ENCODE data around the gene CRYBG3. TPM values are rescaled to one million over a fixed set of nuclear protein-coding genes. Genes with fewer than 3 reads are reported as not detected.

CRYBG3 gene
- total RNA-seq, 1 donor from 2014 or later, result 6.0 TPM

DNA sequence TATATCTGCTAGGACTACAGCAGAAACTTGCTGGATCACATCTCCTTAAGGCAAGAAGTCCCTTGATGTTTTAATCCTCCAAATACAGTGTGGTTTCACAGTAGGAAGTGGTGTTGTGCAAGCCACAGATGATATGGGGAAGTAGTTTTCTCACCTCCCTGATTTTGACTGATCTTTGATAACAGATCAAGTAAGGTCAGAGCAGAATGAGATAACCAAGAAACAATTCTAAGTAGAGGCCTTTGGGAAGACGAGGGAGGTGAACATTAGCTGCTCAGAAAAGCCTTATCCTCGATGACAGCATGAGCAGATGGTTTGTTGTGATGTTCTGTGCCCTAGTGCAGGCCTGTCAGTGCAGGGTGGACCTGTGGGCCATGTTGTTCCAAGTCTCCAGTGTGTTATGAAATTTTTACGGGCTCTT, 89.1 kb downstream of the CRYBG3 start:
- TF ChIP-seq, protein P1, sequence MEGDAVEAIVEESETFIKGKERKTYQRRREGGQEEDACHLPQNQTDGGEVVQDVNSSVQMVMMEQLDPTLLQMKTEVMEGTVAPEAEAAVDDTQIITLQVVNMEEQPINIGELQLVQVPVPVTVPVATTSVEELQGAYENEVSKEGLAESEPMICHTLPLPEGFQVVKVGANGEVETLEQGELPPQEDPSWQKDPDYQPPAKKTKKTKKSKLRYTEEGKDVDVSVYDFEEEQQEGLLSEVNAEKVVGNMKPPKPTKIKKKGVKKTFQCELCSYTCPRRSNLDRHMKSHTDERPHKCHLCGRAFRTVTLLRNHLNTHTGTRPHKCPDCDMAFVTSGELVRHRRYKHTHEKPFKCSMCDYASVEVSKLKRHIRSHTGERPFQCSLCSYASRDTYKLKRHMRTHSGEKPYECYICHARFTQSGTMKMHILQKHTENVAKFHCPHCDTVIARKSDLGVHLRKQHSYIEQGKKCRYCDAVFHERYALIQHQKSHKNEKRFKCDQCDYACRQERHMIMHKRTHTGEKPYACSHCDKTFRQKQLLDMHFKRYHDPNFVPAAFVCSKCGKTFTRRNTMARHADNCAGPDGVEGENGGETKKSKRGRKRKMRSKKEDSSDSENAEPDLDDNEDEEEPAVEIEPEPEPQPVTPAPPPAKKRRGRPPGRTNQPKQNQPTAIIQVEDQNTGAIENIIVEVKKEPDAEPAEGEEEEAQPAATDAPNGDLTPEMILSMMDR (IDR thresholded peaks at IDR 0.05; ENCODE audit: unreplicated experiment), result no peak
- DNase-seq (ENCODE audit: low spot score, unreplicated experiment), result no peak
- Mint-ChIP-seq H3K4me1 (ENCODE audit: low read depth) (no peaks in the 10 kb centered on the region), H3K36me3 (ENCODE audit: insufficient read depth) (peaks cover 4% of the 10 kb centered on the region), H3K27ac (no peak overlapping the region), H3K9me3 (ENCODE audit: low read depth) (peaks cover 3% of the 10 kb centered on the region), H3K4me3 (ENCODE audit: low read depth) (no peak overlapping the region), H3K27me3 (no peaks in the 10 kb centered on the region)

- H3K9me3 Mint-ChIP-seq (ENCODE audit: low read depth), result peaks cover 3% of the 10 kb centered on the region
- no peak overlapping the region for H3K4me3 Mint-ChIP-seq (ENCODE audit: low read depth)
- TF ChIP-seq, protein P1 (IDR thresholded peaks at IDR 0.05; ENCODE audit: unreplicated experiment), result no peak
- H3K36me3 Mint-ChIP-seq (ENCODE audit: insufficient read depth), result peaks cover 4% of the 10 kb centered on the region
- no peak for DNase-seq (ENCODE audit: low spot score, unreplicated experiment)
- H3K27ac Mint-ChIP-seq, result no peak overlapping the region
- no peaks in the 10 kb centered on the region for H3K4me1 Mint-ChIP-seq (ENCODE audit: low read depth)
- H3K27me3 Mint-ChIP-seq, result no peaks in the 10 kb centered on the region
Measured at GRCh38 chr3:97911459-97911858, 89.6 kb downstream of the CRYBG3 start.

DNA sequence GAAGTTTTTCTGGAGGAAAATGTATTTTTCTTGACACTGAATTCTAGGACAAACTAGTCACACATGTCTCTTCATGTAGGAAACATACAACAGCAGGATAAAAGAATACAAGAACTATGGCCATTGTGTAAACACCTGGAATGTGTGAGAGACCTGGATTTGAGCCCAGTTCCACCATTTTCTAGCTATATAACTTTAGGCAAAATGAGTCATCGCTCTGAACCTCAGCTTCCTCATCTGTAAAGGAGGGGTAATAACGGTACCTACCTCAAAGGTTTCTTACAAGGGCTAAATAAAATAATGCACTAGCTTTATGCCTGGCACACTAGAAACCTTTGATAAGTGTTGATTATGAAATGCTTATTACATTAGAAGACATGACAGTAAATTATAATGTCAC, 92.6 kb downstream of the CRYBG3 start:
- TF ChIP-seq, protein P1 (IDR thresholded peaks at IDR 0.05; ENCODE audit: unreplicated experiment), result no peak
- Mint-ChIP-seq H3K9me3 (ENCODE audit: low read depth) (no peaks in the 10 kb centered on the region), H3K36me3 (ENCODE audit: insufficient read depth) (peaks cover 2% of the 10 kb centered on the region), H3K4me3 (ENCODE audit: low read depth) (no peak overlapping the region), H3K27ac (no peak overlapping the region), H3K27me3 (no peaks in the 10 kb centered on the region), H3K4me1 (ENCODE audit: low read depth) (no peaks in the 10 kb centered on the region)
- no peak for DNase-seq (ENCODE audit: low spot score, unreplicated experiment)

GRCh38 chr3:97916576-97916975, 94.8 kb downstream of the CRYBG3 start:
- peaks cover 1% of the 10 kb centered on the region for H3K36me3 Mint-ChIP-seq (ENCODE audit: insufficient read depth)
- no peak overlapping the region for H3K4me3 Mint-ChIP-seq (ENCODE audit: low read depth)
- DNase-seq (ENCODE audit: low spot score, unreplicated experiment), result no peak
- no peaks in the 10 kb centered on the region for H3K4me1 Mint-ChIP-seq (ENCODE audit: low read depth)
- H3K27me3 Mint-ChIP-seq, result no peaks in the 10 kb centered on the region
- H3K9me3 Mint-ChIP-seq (ENCODE audit: low read depth), result no peaks in the 10 kb centered on the region
- TF ChIP-seq, protein P1 (IDR thresholded peaks at IDR 0.05; ENCODE audit: unreplicated experiment), result no peak
- no peak overlapping the region for H3K27ac Mint-ChIP-seq

GRCh38 chr3:97917813-97918536, 96.2 kb downstream of the CRYBG3 start:
- TF ChIP-seq, protein P1 (IDR thresholded peaks at IDR 0.05; ENCODE audit: unreplicated experiment), result no peak
- no peak for DNase-seq (ENCODE audit: low spot score, unreplicated experiment)
- H3K4me1 Mint-ChIP-seq (ENCODE audit: low read depth), result no peaks in the 10 kb centered on the region
- H3K27me3 Mint-ChIP-seq, result no peaks in the 10 kb centered on the region
- no peaks in the 10 kb centered on the region for H3K9me3 Mint-ChIP-seq (ENCODE audit: low read depth)
- no peak overlapping the region for H3K27ac Mint-ChIP-seq
- no peak overlapping the region for H3K4me3 Mint-ChIP-seq (ENCODE audit: low read depth)
- H3K36me3 Mint-ChIP-seq (ENCODE audit: insufficient read depth), result peaks cover 2% of the 10 kb centered on the region
